Suprapubic skin (tissue), 4 donors: ENCODE measurements around the gene LRRC37A. TPM values are rescaled to one million over a fixed set of nuclear protein-coding genes. Genes with fewer than 3 reads are reported as not detected.
A peak's percentile ranks its signal among the peaks of the same experiment; 100 is the strongest.
"Not testable (repeated sequence)": the region's sequence is repeated elsewhere in the genome, so short reads cannot be mapped to it uniquely, and the experiment has no call there.

ENCODE experiments used
- DNase-seq, 2 donors: peaks; one replicate each; pipeline ENCODE4 v3.0.0-alpha.2; 2019; ENCODE audit warnings: low spot score in 2 of 2
- H3K27ac ChIP-seq: fragments of 200-600 bp; sonication (generic); one replicate; pipeline ENCODE4 v1.5.1; 2019
- H3K27me3 ChIP-seq: fragments of 200-600 bp; sonication (generic); one replicate; pipeline ENCODE4 v1.5.1; 2019
- H3K36me3 ChIP-seq: fragments of 200-600 bp; sonication (generic); one replicate; pipeline ENCODE4 v1.5.1; 2019
- H3K4me1 ChIP-seq: fragments of 200-600 bp; sonication (generic); one replicate; pipeline ENCODE4 v1.5.1; 2019
- H3K4me3 ChIP-seq: fragments of 200-600 bp; sonication (generic); one replicate; pipeline ENCODE4 v1.5.1; 2019; ENCODE audit warnings: mild to moderate bottlenecking
- H3K9me3 ChIP-seq: fragments of 200-600 bp; sonication (generic); one replicate; pipeline ENCODE4 v1.5.1; 2019
- EP300 ChIP-seq: sonication (generic); formaldehyde crosslinking; IDR thresholded peaks from one replicate; pipeline ENCODE4 v1.6.1; 2017; ENCODE audit warnings: antibody characterized with exemption
- POLR2A ChIP-seq, 2 donors: fragments of 450-650 bp; IDR thresholded peaks; one replicate each; pipeline ENCODE4 v1.6.1; 2017; ENCODE audit warnings: antibody characterized with exemption in 2 of 2, mild to moderate bottlenecking in 2 of 2, moderate library complexity in 2 of 2
- POLR2AphosphoS5 ChIP-seq, 3 donors: sonication (generic); formaldehyde crosslinking; IDR thresholded peaks; one replicate each; pipeline ENCODE4 v1.6.1; 2017; ENCODE audit warnings: antibody characterized with exemption in 3 of 3
- WGBS: methylation state at CpG from one replicate; pipeline ENCODE4 v1.1.5; 2018; 5-methylcytosine and 5-hydroxymethylcytosine counted together
- total RNA-seq, 4 donors: library from RNA; depleted of rRNA; stranded (reverse); fragments of >200 nt; gene quantifications; one replicate each; pipeline ENCODE4 v1.1.0, GENCODE V29; 2016
- TF ChIP-seq, protein P1 (sequence below), 2 donors: fragments of 200-600 bp in 1 of 2; fragments of 450-650 bp in 1 of 2; sonication (generic) in 1 of 2; IDR thresholded peaks; one replicate each; pipeline ENCODE4 v1.5.1; 2016 to 2019; ENCODE audit warnings: antibody characterized with exemption in 2 of 2, mild to moderate bottlenecking in 1 of 2, moderate library complexity in 1 of 2

Gene LRRC37A
- 1 to 10 TPM; 2.1 to 9.4 (median 5.3) TPM for total RNA-seq

DNA sequence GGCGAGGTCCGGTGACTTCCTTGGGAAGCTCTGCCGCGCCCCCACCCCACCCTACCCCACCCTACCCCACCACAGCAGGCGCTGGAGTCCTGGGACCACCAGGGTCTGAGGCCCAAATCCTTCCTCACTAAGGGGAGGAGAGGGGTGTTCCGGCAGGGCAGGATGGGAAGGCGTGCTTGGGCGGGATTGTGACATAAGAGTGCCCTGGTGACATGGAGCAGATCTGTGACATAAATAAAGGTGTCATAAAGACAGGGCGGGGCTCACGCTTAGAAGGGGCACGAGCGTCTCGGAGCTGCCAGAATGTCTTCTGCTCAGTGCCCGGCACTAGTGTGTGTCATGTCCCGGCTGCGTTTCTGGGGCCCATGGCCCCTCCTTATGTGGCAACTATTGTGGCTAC lies at the start of gene LRRC37A:
Gene LRRC37A (plus strand): TSS at position 301 of the 400 bp plus-strand sequence. CDS start 3 bp downstream, at position 304.
- no CpG with 5 or more reads among the region's 16 CpGs for WGBS
- not testable (repeated sequence) for H3K36me3 ChIP-seq, H3K9me3 ChIP-seq, H3K4me3 ChIP-seq, H3K4me1 ChIP-seq, DNase-seq, H3K27me3 ChIP-seq, H3K27ac ChIP-seq

DNA sequence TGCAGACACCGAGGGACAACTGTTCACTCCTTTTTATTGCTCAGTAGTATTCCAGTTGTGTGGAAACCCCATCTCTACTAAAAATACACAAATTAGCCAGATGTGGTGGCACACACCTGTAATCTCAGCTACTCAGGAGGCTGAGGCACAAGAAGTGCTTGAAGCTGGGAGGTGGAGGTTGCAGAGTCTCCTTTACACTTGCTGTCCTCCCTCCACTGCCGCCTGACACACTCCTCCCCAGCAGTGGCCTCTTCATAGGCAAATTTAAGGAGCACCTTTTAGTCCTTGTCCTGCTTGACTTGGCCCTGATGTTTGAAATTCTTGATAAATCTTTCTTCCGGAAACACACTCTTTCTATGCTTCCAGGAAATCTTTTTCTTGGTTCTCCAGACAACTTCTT lies 45.8 kb upstream of the LRRC37A start:
- H3K27me3 ChIP-seq, H3K36me3 ChIP-seq, H3K4me1 ChIP-seq, DNase-seq, H3K4me3 ChIP-seq, H3K9me3 ChIP-seq, H3K27ac ChIP-seq: not testable (repeated sequence)
- 88% methylated on average over 3 of the region's 3 CpGs for WGBS

DNA sequence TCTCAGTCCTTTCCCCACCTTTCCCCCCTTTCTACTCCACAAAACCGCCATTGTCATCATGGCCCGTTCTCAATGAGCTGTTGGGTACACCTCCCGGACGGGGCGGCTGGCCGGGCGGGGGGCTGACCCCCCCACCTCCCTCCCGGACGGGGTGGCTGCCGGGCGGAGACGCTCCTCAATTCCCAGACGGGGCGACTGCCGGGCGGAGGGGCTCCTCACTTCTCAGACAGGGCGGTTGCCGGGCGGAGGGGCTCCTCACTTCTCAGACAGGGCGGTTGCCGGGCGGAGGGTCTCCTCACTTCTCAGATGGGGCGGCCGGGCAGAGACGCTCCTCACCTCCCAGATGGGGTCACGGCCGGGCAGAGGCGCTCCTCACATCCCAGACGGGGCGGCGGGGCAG lies 42.1 kb upstream of the LRRC37A start:
- 96% methylated on average over 15 of the region's 31 CpGs for WGBS
- H3K9me3 ChIP-seq, H3K4me3 ChIP-seq, H3K36me3 ChIP-seq, H3K27ac ChIP-seq, DNase-seq, H3K4me1 ChIP-seq, H3K27me3 ChIP-seq: not testable (repeated sequence)

DNA sequence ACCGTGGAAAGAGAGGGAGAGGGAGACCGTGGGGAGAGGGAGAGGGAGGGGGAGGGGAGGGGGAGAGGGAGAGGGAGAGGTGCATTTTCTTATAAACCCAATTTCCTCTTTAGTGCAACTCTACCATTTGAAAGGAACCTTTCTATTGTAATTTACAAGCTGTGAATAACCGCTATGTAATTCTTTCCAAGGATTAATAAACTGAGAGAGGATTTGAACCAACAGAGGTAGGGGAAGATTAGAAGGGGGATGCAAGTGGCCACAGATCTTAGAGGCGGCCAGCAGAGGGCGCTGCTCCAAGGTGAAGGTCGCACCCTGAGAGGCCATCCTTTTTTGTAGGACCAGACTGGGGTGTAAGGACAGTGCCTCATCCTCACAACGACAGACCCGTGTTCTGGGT lies 41.2 kb upstream of the LRRC37A start:
- H3K9me3 ChIP-seq, H3K4me3 ChIP-seq, H3K4me1 ChIP-seq, DNase-seq, H3K27me3 ChIP-seq, H3K36me3 ChIP-seq, H3K27ac ChIP-seq: not testable (repeated sequence)
- 31% methylated on average over 6 of the region's 8 CpGs for WGBS
- TF ChIP-seq, protein P1, sequence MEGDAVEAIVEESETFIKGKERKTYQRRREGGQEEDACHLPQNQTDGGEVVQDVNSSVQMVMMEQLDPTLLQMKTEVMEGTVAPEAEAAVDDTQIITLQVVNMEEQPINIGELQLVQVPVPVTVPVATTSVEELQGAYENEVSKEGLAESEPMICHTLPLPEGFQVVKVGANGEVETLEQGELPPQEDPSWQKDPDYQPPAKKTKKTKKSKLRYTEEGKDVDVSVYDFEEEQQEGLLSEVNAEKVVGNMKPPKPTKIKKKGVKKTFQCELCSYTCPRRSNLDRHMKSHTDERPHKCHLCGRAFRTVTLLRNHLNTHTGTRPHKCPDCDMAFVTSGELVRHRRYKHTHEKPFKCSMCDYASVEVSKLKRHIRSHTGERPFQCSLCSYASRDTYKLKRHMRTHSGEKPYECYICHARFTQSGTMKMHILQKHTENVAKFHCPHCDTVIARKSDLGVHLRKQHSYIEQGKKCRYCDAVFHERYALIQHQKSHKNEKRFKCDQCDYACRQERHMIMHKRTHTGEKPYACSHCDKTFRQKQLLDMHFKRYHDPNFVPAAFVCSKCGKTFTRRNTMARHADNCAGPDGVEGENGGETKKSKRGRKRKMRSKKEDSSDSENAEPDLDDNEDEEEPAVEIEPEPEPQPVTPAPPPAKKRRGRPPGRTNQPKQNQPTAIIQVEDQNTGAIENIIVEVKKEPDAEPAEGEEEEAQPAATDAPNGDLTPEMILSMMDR (IDR thresholded peaks at IDR 0.05) = peak in 1 of 2 donors; percentile 46

DNA sequence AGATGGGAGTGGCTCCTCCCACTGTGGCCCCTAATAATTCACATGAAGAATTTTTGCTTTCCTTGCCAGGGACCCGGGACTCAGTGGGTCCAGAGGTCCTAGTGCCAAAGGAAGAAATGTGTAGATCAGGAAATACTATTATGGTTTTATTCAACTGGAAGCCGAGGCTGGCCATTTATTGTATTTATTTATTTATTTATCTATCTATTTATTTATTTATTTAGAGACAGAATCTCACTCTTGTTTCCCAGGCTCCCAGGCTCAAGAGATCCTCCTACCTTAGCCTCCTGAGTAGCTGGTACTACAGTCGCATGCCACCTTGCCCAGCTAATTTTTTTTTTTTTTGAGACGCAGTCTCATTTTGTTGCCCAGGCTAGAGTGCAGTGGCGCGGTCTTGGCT lies 40.7 kb upstream of the LRRC37A start:
- H3K9me3 ChIP-seq, DNase-seq, H3K4me3 ChIP-seq, H3K27me3 ChIP-seq, H3K4me1 ChIP-seq, H3K36me3 ChIP-seq, H3K27ac ChIP-seq: not testable (repeated sequence)
- 98% methylated on average over 5 of the region's 6 CpGs for WGBS

DNA sequence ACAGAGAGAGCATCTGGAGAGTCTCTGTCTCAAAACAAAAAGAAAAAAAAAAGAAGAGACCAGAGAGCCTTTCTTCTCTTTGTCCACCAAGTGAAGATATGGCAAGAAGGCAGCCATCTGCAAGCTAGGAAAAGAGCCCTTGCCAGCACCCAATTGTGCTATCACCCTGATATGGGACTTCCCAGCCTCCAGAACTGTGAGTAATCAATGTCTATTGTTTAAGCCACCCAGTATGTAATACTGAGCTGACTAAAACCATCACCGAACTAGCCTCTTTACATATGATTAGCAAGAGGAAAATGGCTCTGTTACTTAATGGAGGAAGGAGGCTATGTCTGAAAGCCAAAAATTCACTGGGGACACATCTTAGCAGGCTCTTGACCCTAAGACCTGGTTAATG lies 38.6 kb upstream of the LRRC37A start:
- H3K36me3 ChIP-seq = not testable (repeated sequence)

DNA sequence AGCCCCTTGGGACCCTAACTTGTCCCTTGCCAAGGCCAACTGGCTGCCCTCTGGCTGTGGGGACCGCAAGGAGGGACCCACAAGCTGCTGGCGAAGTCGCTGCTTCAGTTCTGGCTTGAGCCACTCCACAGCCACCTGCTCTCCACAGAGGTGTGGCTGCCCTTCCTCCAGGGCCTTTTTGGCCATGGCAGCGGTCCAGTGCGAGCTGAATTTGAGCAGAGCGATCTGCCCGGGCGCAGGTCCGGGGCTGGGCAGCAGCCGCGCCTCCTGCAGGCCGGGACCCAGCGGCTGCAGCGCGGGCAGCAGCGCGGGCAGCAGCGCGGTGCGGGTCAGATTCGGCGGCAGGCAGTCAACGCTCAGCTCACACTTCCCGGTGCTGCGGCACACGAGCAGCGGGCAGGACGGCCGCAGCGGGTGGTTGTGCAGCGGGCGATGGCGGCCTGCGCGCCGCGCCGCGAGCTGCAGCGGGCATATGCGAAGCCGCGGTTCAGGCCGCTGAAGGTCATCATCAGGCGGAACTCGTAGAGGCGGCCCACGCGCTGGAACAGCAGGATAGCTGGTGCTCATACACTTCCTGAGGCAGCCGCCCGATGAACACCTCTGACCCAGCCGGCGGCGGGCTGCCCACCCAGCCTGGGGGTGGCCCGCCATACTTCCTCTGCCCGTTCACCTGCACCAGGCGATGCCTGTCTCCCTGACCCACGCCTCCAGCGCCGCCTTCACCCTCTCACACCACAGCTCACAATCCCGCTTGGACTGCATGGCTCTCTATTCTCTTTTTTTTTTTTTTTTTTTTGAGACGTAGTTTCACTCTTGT lies 34.9 kb upstream of the LRRC37A start:
- not testable (repeated sequence) for H3K27ac ChIP-seq, H3K9me3 ChIP-seq, H3K27me3 ChIP-seq, H3K4me1 ChIP-seq, DNase-seq, H3K36me3 ChIP-seq
- peak overlapping the region; percentile 44 for H3K4me3 ChIP-seq
- 6% methylated on average over 21 of the region's 62 CpGs for WGBS

More for the DNA sequence above, 38.6 kb upstream of the LRRC37A start:
- H3K9me3 ChIP-seq, H3K4me3 ChIP-seq, H3K27me3 ChIP-seq, H3K27ac ChIP-seq, DNase-seq, H3K4me1 ChIP-seq: not testable (repeated sequence)
- 82% methylated on average over 1 of the region's 1 CpG for WGBS

DNA sequence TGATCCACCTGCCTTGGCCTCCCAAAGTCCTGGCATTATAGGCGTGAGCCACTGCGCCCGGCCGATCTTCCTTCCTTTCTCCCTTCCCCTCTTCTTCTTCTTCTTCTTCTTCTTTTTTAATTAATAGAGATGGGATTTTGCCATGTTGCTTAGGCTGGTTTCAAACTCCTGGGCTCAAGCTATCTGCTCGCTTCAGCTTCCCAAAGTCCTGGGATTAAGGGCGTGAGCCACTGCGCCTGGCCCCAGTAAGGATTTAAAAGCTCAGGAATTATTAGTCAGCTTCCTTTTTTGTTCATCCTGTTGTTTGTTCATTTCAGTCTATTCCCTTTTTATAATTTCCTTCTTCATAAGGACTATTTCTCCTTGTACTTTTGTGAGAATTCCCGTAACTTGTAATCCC lies 32.7 kb upstream of the LRRC37A start:
- H3K27me3 ChIP-seq = no peaks in the 10 kb centered on the region
- 95% methylated on average over 8 of the region's 8 CpGs for WGBS
- no peak for DNase-seq
- H3K9me3 ChIP-seq = no peaks in the 10 kb centered on the region
- peaks cover 9% of the 10 kb centered on the region for H3K4me1 ChIP-seq
- no peaks in the 10 kb centered on the region for H3K36me3 ChIP-seq
- no peak for TF ChIP-seq POLR2AphosphoS5 (IDR thresholded peaks at IDR 0.05)
- no peak for TF ChIP-seq POLR2A (IDR thresholded peaks at IDR 0.05)
- TF ChIP-seq EP300 = no peak
- TF ChIP-seq, protein P1 (IDR thresholded peaks at IDR 0.05) = no peak
- H3K4me3 ChIP-seq = no peak overlapping the region
- H3K27ac ChIP-seq = no peak overlapping the region
